Measurements from ENCODE around the gene ZNHIT2. TPM values are rescaled to one million over a fixed set of nuclear protein-coding genes. Genes with fewer than 3 reads are reported as not detected.
A peak's percentile ranks its signal among the peaks of the same experiment; 100 is the strongest.

Gene ZNHIT2
- polyA plus RNA-seq (2013, experiment 1 of 2), result 9.7 TPM
- 9.3 TPM for polyA plus RNA-seq (2013, experiment 2 of 2)

DNA sequence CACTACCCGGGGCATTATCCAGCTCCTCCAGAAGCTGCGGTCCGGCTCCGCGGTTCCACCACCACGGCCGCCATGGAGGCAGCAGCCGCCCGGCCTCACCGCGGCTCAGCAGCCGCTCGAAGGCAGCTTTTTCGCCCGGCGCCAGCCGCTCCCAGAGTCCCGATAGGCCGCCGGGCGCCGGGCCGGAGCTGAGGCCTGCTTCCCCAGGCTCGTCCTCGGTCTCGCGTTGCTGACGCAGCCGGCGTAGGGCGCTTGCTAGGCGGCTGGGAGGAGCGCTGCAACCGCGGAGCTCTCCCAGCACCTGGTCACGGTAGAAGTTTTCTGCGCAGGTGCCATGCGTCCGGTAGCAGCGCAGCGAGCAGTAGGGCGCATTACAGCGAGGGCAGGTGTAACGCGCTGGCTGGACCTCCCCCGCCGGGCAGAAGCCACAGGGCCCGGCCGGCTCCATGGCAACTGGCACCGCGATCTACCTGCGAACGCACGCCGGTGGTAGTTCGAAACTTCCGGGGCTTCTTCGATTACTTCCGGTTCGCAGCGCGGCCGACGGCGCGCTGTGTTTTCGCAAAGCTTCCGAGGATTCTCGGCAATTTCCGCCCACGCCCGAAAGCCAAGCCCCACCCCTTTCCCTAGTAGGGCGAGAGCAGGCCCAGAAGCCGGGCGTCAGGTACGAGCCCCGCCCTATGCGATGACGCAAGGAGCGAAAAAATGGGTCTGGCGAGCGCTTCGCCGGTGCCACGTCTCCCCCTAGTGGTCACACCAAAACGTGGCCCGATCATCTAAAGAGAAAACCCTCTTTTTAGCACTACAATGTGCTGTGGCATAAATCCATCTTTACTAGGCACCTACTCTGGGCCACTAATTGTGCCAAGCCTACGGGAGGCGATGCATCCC is at the start of gene ZNHIT2:
ZNHIT2 (minus strand) TSS at position 496 of the 891 bp plus-strand sequence; CDS start at position 448, 48 bp downstream.
- Histone ChIP-seq H2BK15ac (replicated peaks; ENCODE audit: low read depth) (no peak within 1 kb of the TSS), H3K23ac (ENCODE audit: low read length) (no peak within 1 kb of the TSS), H3K56ac (ENCODE audit: low read length) (peak within 1 kb of the TSS; percentile 99), H4K5ac (ENCODE audit: low read length) (no peak within 1 kb of the TSS), H3K4me1 (ENCODE audit: control insufficient read depth, low read depth, low read length) (peaks cover 3% of the 10 kb centered on the region), H3K27ac (ENCODE audit: low read depth, low read length) (peak within 1 kb of the TSS; percentile 71), H3K4me2 (ENCODE audit: low read length) (peak within 1 kb of the TSS; percentile 95), H3K9ac (ENCODE audit: low read length) (peak within 1 kb of the TSS; percentile 93), H4K8ac (ENCODE audit: low read depth, low read length) (no peak within 1 kb of the TSS), H3K79me1 (ENCODE audit: low read length) (peaks cover 25% of the 10 kb centered on the region), H3K4ac (ENCODE audit: low read depth, low read length) (peak within 1 kb of the TSS; percentile 61), H2BK120ac (ENCODE audit: low read depth, low read length) (no peak within 1 kb of the TSS), H3K27me3 (ENCODE audit: insufficient read depth, low read length, poor library complexity) (no peaks in the 10 kb centered on the region), H2AK5ac (ENCODE audit: low read length) (peak within 1 kb of the TSS; percentile 58), H3K4me3 (ENCODE audit: low read length) (peak within 1 kb of the TSS; percentile 95), H3K18ac (ENCODE audit: low read length) (peak within 1 kb of the TSS; percentile 19), H2BK5ac (ENCODE audit: low read length) (peak within 1 kb of the TSS; percentile 67), H3K36me3 (ENCODE audit: control insufficient read depth, insufficient read depth, low read length) (peaks cover 14% of the 10 kb centered on the region), H3K79me2 (ENCODE audit: control insufficient read depth, insufficient read depth, low read length) (peaks cover 26% of the 10 kb centered on the region)
- WGBS (ENCODE audit: extremely low coverage, insufficient coverage, low lambda C conversion rate), result no CpG with 5 or more reads among the region's 89 CpGs
- peak; percentile 99 for DNase-seq

DNA sequence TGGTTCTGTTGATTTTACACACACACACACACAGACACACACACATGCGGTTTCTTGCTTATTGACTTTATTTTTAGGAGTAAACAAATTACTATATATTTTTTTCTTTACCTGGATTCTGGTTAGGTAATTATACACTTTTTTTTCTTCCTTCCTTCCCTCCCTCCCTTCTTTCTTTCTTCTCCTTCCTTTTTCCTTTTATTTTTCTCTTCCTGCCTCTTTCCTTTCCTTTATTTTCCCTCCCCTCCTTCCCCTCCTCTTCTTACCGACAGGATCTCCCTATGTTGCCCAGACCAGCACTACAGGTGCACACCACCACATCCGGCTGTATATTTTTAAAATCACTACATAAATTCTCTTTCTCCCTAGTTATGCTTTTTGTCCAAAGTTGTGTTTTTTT is 49.4 kb upstream of the ZNHIT2 start:
- no CpG with 5 or more reads among the region's 3 CpGs for WGBS (ENCODE audit: extremely low coverage, insufficient coverage, low lambda C conversion rate)
- Histone ChIP-seq H2BK15ac (replicated peaks; ENCODE audit: low read depth) (no peak overlapping the region), H3K4me3 (ENCODE audit: low read length) (no peak overlapping the region), H4K5ac (ENCODE audit: low read length) (no peak overlapping the region), H3K79me2 (ENCODE audit: control insufficient read depth, insufficient read depth, low read length) (no peaks in the 10 kb centered on the region), H3K23ac (ENCODE audit: low read length) (no peak overlapping the region), H3K79me1 (ENCODE audit: low read length) (no peaks in the 10 kb centered on the region), H3K4me1 (ENCODE audit: control insufficient read depth, low read depth, low read length) (no peaks in the 10 kb centered on the region), H3K9ac (ENCODE audit: low read length) (no peak overlapping the region), H3K56ac (ENCODE audit: low read length) (no peak overlapping the region), H3K27me3 (ENCODE audit: insufficient read depth, low read length, poor library complexity) (no peaks in the 10 kb centered on the region), H3K4ac (ENCODE audit: low read depth, low read length) (no peak overlapping the region), H4K8ac (ENCODE audit: low read depth, low read length) (no peak overlapping the region), H3K18ac (ENCODE audit: low read length) (no peak overlapping the region), H2BK5ac (ENCODE audit: low read length) (no peak overlapping the region), H2BK120ac (ENCODE audit: low read depth, low read length) (no peak overlapping the region), H3K4me2 (ENCODE audit: low read length) (no peak overlapping the region), H3K27ac (ENCODE audit: low read depth, low read length) (no peak overlapping the region), H3K36me3 (ENCODE audit: control insufficient read depth, insufficient read depth, low read length) (no peaks in the 10 kb centered on the region), H2AK5ac (ENCODE audit: low read length) (no peak overlapping the region)
- no peak for DNase-seq

DNA sequence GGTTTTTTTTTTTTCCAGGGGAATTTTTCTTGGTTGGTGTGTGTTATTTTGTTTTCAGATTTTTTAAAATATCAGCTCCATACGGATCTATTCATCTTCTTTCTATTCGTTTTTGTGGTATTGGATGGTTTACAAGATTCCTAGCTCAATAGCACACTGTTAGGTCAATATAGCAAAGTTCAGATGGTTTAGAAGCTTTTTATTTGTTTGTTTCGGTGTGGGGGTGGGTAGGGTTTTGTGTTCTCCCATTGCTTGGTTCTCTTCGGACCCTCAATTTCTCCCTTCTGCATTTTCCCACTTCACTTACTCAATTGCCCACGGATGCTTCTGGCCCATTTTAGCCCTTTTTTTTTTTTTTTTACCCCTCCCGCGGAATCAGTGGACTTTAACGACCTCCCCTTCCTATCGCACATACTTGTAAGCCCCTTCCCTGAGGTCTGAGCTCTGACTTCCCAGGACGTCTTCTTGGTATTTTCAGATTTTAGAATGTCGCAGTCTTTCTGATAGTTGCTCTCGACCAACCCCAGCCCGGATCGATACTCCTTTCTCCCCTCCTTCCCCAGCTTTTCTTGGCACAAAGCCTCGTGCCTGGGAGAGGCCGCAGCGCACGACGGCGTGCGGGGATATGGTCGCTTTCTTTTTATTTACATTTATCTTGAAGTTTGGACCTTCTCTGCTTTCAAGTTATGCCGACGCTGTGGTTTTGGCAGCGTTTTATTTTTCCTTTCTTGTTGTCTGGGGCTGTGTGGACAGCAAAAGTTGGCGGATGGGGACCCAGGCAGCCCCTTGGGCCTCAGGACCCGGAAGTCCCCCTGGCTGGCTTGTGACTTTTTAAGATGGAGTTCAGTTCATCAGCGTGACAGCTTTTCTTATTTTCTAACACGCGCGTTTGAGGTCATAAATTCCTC is 48.2 kb upstream of the ZNHIT2 start:
- Histone ChIP-seq H3K18ac (ENCODE audit: low read length) (no peak overlapping the region), H2AK5ac (ENCODE audit: low read length) (no peak overlapping the region), H3K4me3 (ENCODE audit: low read length) (no peak overlapping the region), H3K4me1 (ENCODE audit: control insufficient read depth, low read depth, low read length) (no peaks in the 10 kb centered on the region), H4K5ac (ENCODE audit: low read length) (no peak overlapping the region), H3K4me2 (ENCODE audit: low read length) (no peak overlapping the region), H3K4ac (ENCODE audit: low read depth, low read length) (no peak overlapping the region), H2BK5ac (ENCODE audit: low read length) (no peak overlapping the region), H3K79me2 (ENCODE audit: control insufficient read depth, insufficient read depth, low read length) (no peaks in the 10 kb centered on the region), H4K8ac (ENCODE audit: low read depth, low read length) (peak overlapping the region; percentile 39), H3K79me1 (ENCODE audit: low read length) (no peaks in the 10 kb centered on the region), H3K23ac (ENCODE audit: low read length) (no peak overlapping the region), H3K36me3 (ENCODE audit: control insufficient read depth, insufficient read depth, low read length) (no peaks in the 10 kb centered on the region), H3K56ac (ENCODE audit: low read length) (peak overlapping the region; percentile 30), H3K27ac (ENCODE audit: low read depth, low read length) (no peak overlapping the region), H3K9ac (ENCODE audit: low read length) (no peak overlapping the region), H3K27me3 (ENCODE audit: insufficient read depth, low read length, poor library complexity) (no peaks in the 10 kb centered on the region), H2BK120ac (ENCODE audit: low read depth, low read length) (no peak overlapping the region), H2BK15ac (replicated peaks; ENCODE audit: low read depth) (no peak overlapping the region)
- WGBS (ENCODE audit: extremely low coverage, insufficient coverage, low lambda C conversion rate), result no CpG with 5 or more reads among the region's 31 CpGs
- DNase-seq, result no peak

DNA sequence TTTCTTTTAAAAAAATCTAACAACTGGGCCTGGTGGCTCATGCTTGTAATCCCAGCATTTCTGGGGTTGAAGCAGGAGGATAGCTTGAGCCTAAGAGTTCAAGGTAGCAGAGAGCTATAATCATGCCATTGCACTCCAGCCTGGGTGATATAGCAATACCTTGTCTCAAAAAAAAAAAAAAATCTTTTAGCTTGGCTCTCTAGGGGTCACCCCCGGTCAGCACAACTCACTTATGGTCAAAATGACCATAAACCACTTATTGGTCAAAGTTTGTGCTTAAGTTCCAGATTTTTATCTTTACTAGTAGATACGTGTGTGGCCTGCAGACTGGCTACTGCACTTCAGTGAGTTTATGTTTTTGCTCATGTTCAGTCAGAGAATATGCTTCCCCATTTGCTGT is 46.2 kb upstream of the ZNHIT2 start:
- Histone ChIP-seq H3K4me1 (ENCODE audit: control insufficient read depth, low read depth, low read length) (no peaks in the 10 kb centered on the region), H2BK5ac (ENCODE audit: low read length) (no peak overlapping the region), H3K56ac (ENCODE audit: low read length) (no peak overlapping the region), H3K27me3 (ENCODE audit: insufficient read depth, low read length, poor library complexity) (no peaks in the 10 kb centered on the region), H4K8ac (ENCODE audit: low read depth, low read length) (no peak overlapping the region), H3K4me2 (ENCODE audit: low read length) (no peak overlapping the region), H4K5ac (ENCODE audit: low read length) (no peak overlapping the region), H3K79me1 (ENCODE audit: low read length) (no peaks in the 10 kb centered on the region), H3K79me2 (ENCODE audit: control insufficient read depth, insufficient read depth, low read length) (no peaks in the 10 kb centered on the region), H3K9ac (ENCODE audit: low read length) (no peak overlapping the region), H3K18ac (ENCODE audit: low read length) (no peak overlapping the region), H3K27ac (ENCODE audit: low read depth, low read length) (no peak overlapping the region), H3K36me3 (ENCODE audit: control insufficient read depth, insufficient read depth, low read length) (no peaks in the 10 kb centered on the region), H2AK5ac (ENCODE audit: low read length) (no peak overlapping the region), H3K23ac (ENCODE audit: low read length) (no peak overlapping the region), H3K4ac (ENCODE audit: low read depth, low read length) (no peak overlapping the region), H3K4me3 (ENCODE audit: low read length) (no peak overlapping the region), H2BK120ac (ENCODE audit: low read depth, low read length) (no peak overlapping the region), H2BK15ac (replicated peaks; ENCODE audit: low read depth) (no peak overlapping the region)
- no peak for DNase-seq
- no CpG with 5 or more reads among the region's 2 CpGs for WGBS (ENCODE audit: extremely low coverage, insufficient coverage, low lambda C conversion rate)

DNA sequence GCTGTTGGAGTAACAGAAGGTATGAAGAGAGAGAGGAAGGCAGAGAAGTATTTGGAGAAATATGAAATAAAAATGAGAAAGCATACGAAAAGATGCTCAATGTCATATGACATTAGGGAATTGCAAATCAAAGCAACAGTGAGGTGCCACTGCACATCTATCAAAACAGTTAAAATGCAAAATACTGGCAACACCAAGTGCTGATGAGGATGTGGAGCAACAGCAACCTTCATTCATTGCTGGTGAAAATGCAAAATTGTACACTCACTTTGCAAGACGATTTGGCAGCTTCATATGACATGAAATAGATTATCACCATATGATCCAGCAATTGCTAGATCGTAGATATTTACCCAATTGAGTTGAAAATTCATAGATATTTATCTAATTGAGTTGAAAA is 43.1 kb upstream of the ZNHIT2 start:
- no peak for DNase-seq
- no peak overlapping the region for H3K27ac ChIP-seq (ENCODE audit: low read depth, low read length)
- H3K56ac ChIP-seq (ENCODE audit: low read length), result no peak overlapping the region
- no peaks in the 10 kb centered on the region for H3K79me1 ChIP-seq (ENCODE audit: low read length)
- no peaks in the 10 kb centered on the region for H3K27me3 ChIP-seq (ENCODE audit: insufficient read depth, low read length, poor library complexity)
- H3K23ac ChIP-seq (ENCODE audit: low read length), result no peak overlapping the region
- H3K36me3 ChIP-seq (ENCODE audit: control insufficient read depth, insufficient read depth, low read length), result no peaks in the 10 kb centered on the region
- H3K4ac ChIP-seq (ENCODE audit: low read depth, low read length), result no peak overlapping the region
- no peak overlapping the region for H2AK5ac ChIP-seq (ENCODE audit: low read length)
- H3K4me1 ChIP-seq (ENCODE audit: control insufficient read depth, low read depth, low read length), result no peaks in the 10 kb centered on the region
- no peak overlapping the region for H2BK15ac ChIP-seq (replicated peaks; ENCODE audit: low read depth)
- H2BK120ac ChIP-seq (ENCODE audit: low read depth, low read length), result no peak overlapping the region
- H3K18ac ChIP-seq (ENCODE audit: low read length), result no peak overlapping the region
- no peak overlapping the region for H4K8ac ChIP-seq (ENCODE audit: low read depth, low read length)
- H2BK5ac ChIP-seq (ENCODE audit: low read length), result no peak overlapping the region
- no peaks in the 10 kb centered on the region for H3K79me2 ChIP-seq (ENCODE audit: control insufficient read depth, insufficient read depth, low read length)
- WGBS (ENCODE audit: extremely low coverage, insufficient coverage, low lambda C conversion rate), result no CpG with 5 or more reads among the region's 3 CpGs
- no peak overlapping the region for H4K5ac ChIP-seq (ENCODE audit: low read length)
- no peak overlapping the region for H3K4me3 ChIP-seq (ENCODE audit: low read length)
- H3K9ac ChIP-seq (ENCODE audit: low read length), result no peak overlapping the region
- H3K4me2 ChIP-seq (ENCODE audit: low read length), result no peak overlapping the region

All from mesendoderm (in vitro differentiated cells).